GM21526 (cell line): ENCODE measurements around the gene RMND5B.
"Not testable (repeated sequence)": the region's sequence is repeated elsewhere in the genome, so short reads cannot be mapped to it uniquely, and the experiment has no call there.

Experiments used
- ATAC-seq: cut with Tn5 transposase; IDR thresholded peaks from one replicate; pipeline ENCODE4 v1.9.1; 2021; ENCODE audit warnings: moderate library complexity; ENCODE audit not compliant: unreplicated experiment, low FRiP score

The RMND5B gene, protein sequence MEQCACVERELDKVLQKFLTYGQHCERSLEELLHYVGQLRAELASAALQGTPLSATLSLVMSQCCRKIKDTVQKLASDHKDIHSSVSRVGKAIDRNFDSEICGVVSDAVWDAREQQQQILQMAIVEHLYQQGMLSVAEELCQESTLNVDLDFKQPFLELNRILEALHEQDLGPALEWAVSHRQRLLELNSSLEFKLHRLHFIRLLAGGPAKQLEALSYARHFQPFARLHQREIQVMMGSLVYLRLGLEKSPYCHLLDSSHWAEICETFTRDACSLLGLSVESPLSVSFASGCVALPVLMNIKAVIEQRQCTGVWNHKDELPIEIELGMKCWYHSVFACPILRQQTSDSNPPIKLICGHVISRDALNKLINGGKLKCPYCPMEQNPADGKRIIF

GRCh38 chr5:178130576-178131445 is at the start of gene RMND5B:
Gene RMND5B, plus strand, starts transcription at chr5:178131014. Its CDS starts 7,106 bp downstream, at chr5:178138120.
- peak; percentile 80 for ATAC-seq

DNA sequence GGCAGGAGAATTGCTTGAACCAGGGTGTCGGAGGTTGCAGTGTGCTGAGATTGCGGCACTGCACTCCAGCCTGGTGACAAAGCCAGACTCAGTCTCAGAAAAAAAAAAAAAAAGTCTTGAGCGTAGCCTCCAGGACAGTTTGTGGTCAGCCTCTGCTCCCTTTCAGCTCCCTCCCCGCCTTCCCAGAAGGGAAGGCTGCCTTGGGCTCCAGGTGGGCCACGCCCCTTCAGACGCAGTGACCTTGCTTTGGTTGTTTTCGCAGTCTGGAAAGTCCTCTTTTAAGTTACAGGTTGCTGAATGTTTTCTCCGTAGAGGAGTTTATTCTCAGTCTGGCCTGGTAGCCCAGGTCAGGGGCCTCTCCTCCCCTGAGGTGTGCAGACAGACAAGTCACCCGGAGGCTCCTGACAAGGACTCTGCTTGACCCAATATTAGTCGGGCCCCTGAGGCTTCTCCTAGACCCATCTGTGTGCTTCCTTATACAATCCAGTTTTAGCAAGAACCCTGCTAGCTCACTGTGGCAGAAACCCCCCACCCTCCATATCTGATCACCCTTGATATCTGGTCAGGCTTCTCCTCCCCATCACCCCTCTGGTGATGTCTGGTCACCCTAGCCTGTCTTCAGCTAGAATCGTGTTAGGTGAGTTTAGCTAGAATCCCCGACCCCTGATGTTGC is 49.1 kb upstream of the RMND5B start:
- no peak for ATAC-seq

DNA sequence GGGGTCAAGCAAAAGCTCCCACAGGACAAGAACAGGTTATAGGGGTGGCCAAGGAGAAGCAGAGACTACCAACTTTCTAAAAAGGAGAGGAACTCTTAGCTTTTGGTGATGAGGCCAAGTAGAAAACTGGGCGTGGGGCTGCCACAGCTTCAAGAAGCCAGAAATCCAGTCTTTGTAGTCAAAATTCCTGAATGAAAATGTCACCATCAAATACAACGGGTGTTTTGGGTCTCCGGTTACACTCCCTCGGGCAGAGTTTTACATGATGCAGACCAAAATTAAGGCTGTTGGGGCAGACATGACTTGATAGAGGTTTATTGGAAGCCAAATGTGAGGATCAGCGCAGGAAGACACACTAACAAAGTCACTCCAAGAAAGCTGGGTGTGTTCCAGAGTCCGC is 46.9 kb upstream of the RMND5B start:
- no peak for ATAC-seq

- no peak for ATAC-seq
Observed at GRCh38 chr5:178085316-178085715, 45.5 kb upstream of the RMND5B start.

GRCh38 chr5:178086266-178086665 is 44.5 kb upstream of the RMND5B start:
- no peak for ATAC-seq

GRCh38 chr5:178087199-178087598 is 43.6 kb upstream of the RMND5B start:
- not testable (repeated sequence) for ATAC-seq

DNA sequence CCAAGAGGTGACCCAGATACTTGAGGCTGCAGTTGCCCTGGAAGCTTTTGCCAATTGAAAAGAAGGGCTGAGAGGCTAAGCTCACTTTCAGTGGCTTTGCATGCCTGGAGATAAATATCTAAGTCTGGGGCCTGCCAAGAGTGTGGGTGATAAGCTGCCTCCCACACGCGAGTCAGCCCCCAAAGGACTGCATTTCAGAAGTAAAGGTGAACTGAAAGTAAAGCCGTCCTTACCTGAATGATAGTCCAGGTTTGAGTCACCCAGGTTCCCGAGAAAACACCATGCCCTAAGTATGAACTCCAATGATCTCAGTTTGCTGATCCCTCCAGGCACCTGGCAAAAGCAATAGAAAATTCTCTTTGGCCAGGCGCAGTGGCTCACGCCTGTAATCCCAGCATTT is 40.0 kb upstream of the RMND5B start:
- no peak for ATAC-seq

DNA sequence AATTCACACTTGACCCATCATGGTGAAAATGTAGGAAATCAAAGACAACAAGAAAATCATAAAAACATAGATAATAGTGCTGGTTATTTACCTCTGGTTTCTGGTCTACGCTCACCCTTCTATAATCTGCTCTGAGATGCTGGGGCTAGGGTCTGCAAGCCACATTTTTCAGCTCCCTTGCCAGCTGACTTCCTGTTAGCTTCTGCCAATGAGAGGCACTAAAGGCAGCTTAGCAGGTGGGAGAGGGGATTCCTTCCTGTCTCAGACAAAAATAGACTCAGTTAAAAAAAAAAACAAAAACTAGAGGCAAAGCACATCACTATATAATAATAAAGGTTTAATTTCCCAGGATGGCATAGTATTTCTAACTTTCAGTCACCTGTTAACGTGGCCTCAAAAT is 37.7 kb upstream of the RMND5B start:
- ATAC-seq: no peak

DNA sequence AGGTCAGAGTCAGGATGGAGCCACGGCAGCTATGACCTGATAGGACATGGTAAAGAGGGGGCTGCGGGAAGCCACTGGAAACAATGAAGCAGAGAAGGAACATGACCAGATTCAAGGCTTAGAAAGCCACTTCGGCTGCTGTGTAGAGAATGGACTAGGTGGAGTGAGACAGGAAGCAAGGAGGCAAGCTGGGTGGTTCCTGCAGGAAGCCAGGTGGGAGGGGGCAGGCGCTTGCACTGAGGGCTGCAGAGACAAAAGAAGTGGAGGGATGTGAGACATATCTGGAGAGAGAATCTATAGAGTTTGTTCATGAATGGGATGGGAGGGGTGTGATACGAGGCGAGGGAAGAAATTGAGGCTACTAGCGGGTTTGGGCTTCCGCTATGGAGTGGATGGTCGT is 36.5 kb upstream of the RMND5B start:
- ATAC-seq: no peak

DNA sequence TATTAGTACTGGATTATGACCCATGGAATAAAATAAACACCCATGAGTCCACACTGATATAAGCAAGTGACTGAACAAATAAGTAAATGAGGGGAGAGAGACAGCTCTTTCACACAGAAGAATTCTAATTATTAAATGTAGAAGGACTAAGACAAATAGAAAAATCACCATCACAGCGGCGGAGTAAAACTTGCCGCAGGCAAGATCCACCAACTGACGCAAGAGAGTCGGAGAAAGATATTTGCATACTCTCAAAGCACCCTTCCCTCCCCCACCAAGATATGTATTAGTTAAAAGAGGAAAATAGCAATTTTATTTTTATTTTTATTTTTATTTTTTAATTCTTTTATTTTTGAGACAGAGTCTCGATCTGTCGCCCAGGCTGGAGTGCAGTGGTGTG is 32.1 kb upstream of the RMND5B start:
- no peak for ATAC-seq

DNA sequence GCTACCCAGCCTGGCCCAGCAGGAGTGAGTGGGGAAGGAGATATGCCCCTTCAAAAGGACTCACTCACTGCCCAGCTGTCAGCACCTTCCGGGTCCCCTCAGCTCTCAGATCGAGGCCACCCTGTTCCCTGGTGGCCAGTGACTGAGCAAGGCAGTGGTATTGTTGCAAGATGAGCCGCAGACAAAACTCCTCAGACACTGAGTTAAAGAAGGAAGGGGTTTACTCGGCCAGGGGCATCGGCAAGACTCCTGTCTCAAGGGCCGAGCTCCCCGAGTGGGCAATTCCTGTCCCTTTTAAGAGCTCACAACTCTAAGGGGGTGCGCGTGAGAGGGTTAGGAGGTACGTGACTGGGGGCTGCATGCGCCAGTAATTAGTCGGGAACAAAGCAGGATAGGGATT is 27.2 kb upstream of the RMND5B start:
- ATAC-seq: no peak

DNA sequence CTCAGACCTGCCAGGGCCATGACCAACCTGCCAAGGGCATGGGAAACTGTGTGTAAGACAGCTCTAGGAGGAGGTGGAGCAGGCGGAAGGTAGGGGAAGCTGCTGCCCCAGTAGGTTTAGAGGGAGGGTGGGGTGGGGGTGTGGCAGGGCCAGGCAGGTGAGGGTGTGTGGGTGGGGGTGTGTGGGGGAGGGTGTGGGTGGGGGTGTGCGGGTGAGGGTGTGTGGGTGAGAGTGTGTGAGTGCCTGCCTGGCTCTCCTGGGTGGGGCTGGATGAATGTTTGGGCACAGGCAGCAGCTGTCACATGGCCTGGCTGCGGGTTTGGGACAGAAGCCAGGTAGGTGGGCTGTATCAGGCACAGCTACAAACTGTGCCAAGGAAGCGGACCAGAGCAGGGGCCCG is 26.3 kb upstream of the RMND5B start:
- ATAC-seq: no peak

DNA sequence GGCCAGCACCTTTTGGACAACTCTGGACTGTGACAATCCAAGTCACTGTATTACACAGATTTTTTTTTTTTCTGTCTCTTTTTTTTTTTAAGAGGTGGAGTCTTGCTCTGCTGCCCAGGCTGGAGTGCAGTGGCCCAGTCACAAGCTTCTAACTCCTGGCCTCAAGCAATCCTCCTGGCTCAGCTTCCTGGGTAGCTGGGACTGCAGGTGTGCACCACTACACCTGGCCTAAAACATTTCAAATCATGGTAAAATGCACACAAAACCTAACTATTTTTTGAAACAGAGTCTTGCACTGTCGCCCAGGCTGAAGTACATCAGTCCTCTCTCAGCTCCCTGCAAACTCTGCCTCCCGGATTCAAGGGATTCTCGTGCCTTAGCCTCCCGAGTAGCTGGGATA is 24.7 kb upstream of the RMND5B start:
- no peak for ATAC-seq

GRCh38 chr5:178106556-178107239 is 24.1 kb upstream of the RMND5B start:
- ATAC-seq: no peak

GRCh38 chr5:178107756-178108310 is 23.0 kb upstream of the RMND5B start:
- ATAC-seq: no peak

DNA sequence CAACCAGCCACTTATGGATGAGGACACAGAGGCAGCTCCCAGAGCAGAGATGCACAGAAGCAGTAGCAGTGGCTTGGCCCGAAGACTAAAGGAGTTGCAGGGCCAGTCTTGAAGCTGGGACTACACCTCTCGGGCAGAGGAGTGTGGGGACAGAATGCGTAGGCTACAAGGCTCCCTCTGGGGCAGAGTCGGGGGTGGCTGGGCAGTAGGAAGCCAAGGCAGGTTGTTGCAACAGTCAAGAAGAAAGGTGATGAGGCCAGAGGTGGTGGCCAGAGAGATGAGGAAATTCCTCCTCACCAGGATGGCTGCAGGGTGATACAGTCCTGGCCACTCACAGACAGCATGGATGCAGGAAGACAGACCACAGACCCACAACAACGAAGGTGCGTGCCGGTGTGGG is 22.4 kb upstream of the RMND5B start:
- no peak for ATAC-seq

- ATAC-seq: no peak
Observed at GRCh38 chr5:178108966-178109365, 21.8 kb upstream of the RMND5B start.

- ATAC-seq: no peak
Observed at GRCh38 chr5:178110511-178110910, 20.3 kb upstream of the RMND5B start.

- ATAC-seq: no peak
Observed at GRCh38 chr5:178111925-178112324, 18.9 kb upstream of the RMND5B start.

DNA sequence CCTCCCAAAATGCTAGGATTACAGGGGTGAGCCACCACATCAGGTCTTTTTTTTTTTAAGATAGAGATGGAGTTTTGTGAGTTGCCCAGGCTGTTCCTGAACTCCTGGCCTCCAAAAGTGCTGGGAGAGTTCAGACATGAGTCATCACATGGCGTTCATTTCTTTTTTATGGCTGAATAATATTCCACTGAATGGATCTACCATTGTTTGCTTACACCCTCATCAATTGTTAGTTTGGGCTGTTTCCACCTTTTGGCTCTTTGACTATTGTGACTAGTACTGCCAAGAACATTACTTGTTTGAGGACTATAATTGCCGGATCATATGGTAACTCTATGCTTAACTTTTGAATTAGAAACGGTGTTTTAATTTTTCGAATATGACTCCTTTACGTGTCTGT is 18.3 kb upstream of the RMND5B start:
- no peak for ATAC-seq
